Activated CD4-positive, alpha-beta T cell treated with anti-CD3 and anti-CD28 coated beads for 36 hours (primary cell): ENCODE data around the gene MAPKAPK3. TPM values are rescaled to one million over a fixed set of nuclear protein-coding genes. Genes with fewer than 3 reads are reported as not detected.

Experiments used
- ATAC-seq: fragments of 200-7000 bp; cut with Tn5 transposase; one replicate; pipeline ENCODE4 v1.10.0; 2021; ENCODE audit warnings: mild to moderate bottlenecking, moderate library complexity
- CTCF ChIA-PET: fragments of 350-600 bp; sonication (Branson Sonifier 250); formaldehyde crosslinking; loops from one replicate; lab custom pipeline; 2021; ENCODE audit warnings: antibody characterized with exemption; lab: Charles Lee
- POLR2A ChIA-PET: fragments of 350-600 bp; sonication (Branson Sonifier 250); formaldehyde crosslinking; loops from one replicate; lab custom pipeline; 2021; ENCODE audit warnings: antibody characterized with exemption, inconsistent platforms; lab: Charles Lee
- DNase-seq: peaks from one replicate; pipeline ENCODE4 v3.0.0-alpha.2; 2020
- H3K27ac Mint-ChIP-seq: one replicate; pipeline ENCODE4 v1.8.0; 2021; ENCODE audit warnings: mixed read lengths
- H3K27me3 Mint-ChIP-seq: one replicate; pipeline ENCODE4 v1.8.0; 2021; ENCODE audit warnings: mixed read lengths
- H3K36me3 Mint-ChIP-seq: one replicate; pipeline ENCODE4 v1.8.0; 2021; ENCODE audit warnings: low read depth, mixed read lengths
- H3K4me1 Mint-ChIP-seq: one replicate; pipeline ENCODE4 v1.8.0; 2021; ENCODE audit warnings: mixed read lengths
- H3K4me3 Mint-ChIP-seq: one replicate; pipeline ENCODE4 v1.8.0; 2021; ENCODE audit warnings: mild to moderate bottlenecking, moderate library complexity, mixed read lengths
- H3K9me3 Mint-ChIP-seq: one replicate; pipeline ENCODE4 v1.8.0; 2021; ENCODE audit warnings: low read depth, mixed read lengths
- intact Hi-C, 2 experiments: fragments of 100-400 bp; cut with DNase I in 1 of 2; cut with micrococcal nuclease in 1 of 2; formaldehyde crosslinking; loops; one replicate each; pipeline versions ENCODE4 v1.14.2 to v1.15.1; 2022 to 2024; cut with DNase I, micrococcal nuclease
- total RNA-seq, 2 experiments: library from RNA; stranded (reverse); gene quantifications; one replicate each; pipeline ENCODE4 v1.2.3, GENCODE V29; 2021

The MAPKAPK3 gene
- 100 to 1,000 TPM; 178 to 218 TPM for total RNA-seq

- Mint-ChIP-seq H3K27me3 (no peaks in the 10 kb centered on the region), H3K27ac (peak within 1 kb of the TSS; percentile 96), H3K9me3 (no peaks in the 10 kb centered on the region), H3K36me3 (peaks cover 71% of the 10 kb centered on the region), H3K4me1 (peaks cover 66% of the 10 kb centered on the region), H3K4me3 (peak within 1 kb of the TSS; percentile 96)
- ChIA-PET POLR2A (interaction anchor here (0.6 to 13.7 kb wide), 8 partner anchors 15 to 308 kb away, joined by 3 to 267 read pairs (median 8); partner anchors contain the start of genes C3orf18 and HEMK1), CTCF (interaction anchor here (0.7 to 25.3 kb wide), 19 partner anchors 9 to 772 kb away, joined by 3 to 647 read pairs (median 9); partner anchors contain the start of genes C3orf18, DOCK3, HEMK1 and MANF)
- peak; percentile 60 for DNase-seq
- intact Hi-C loops: loop anchor here (2.0 to 10.0 kb wide), 7 partner anchors 270 to 1658 kb away; partner anchors contain the start of genes HYAL3 (in 1 of the 2), MANF (in 1 of the 2), NAA80 (in 1 of the 2) and PARP3 (in 1 of the 2)
- peak; percentile 0 for ATAC-seq
Observed at GRCh38 chr3:50617096-50617791, at the start of gene MAPKAPK3. Gene MAPKAPK3 (plus strand): TSS chr3:50617151. CDS start chr3:50617566, 415 bp downstream.

- H3K4me3 Mint-ChIP-seq: peak within 1 kb of the TSS; percentile 100
- no peaks in the 10 kb centered on the region for H3K27me3 Mint-ChIP-seq
- peak; percentile 80 for ATAC-seq
- H3K36me3 Mint-ChIP-seq: peaks cover 35% of the 10 kb centered on the region
- intact Hi-C loops: loop anchor here (1.0 to 5.0 kb wide), 5 partner anchors 202 to 1490 kb away; partner anchors contain the start of genes MANF (in 2 of the 2), CYB561D2 (in 1 of the 2), DUSP7 (in 1 of the 2) and GNAI2 (in 1 of the 2)
- peak within 1 kb of the TSS; percentile 99 for H3K27ac Mint-ChIP-seq
- POLR2A ChIA-PET: interaction anchor here (0.5 to 10.4 kb wide), 12 partner anchors 14 to 1374 kb away, joined by 3 to 267 read pairs (median 4); partner anchors contain the start of genes CISH, HYAL3, MAPKAPK3 and NAA80
- no peaks in the 10 kb centered on the region for H3K9me3 Mint-ChIP-seq
- peak; percentile 98 for DNase-seq
- H3K4me1 Mint-ChIP-seq: peaks cover 51% of the 10 kb centered on the region
- CTCF ChIA-PET: interaction anchor here (0.7 to 19.8 kb wide), 10 partner anchors 16 to 321 kb away, joined by 3 to 647 read pairs (median 4); partner anchors contain the start of genes CISH, CYB561D2, MAPKAPK3 and NPRL2
Observed at GRCh38 chr3:50567386-50568167, 49.4 kb upstream of the MAPKAPK3 start, which contains the start of gene C3orf18. Gene C3orf18 (minus strand): TSS chr3:50567747. CDS start chr3:50565699, 2,048 bp downstream.

GRCh38 chr3:50568947-50569749 is 47.8 kb upstream of the MAPKAPK3 start, which contains the start of gene HEMK1:
Gene HEMK1 (plus strand): TSS chr3:50569522. CDS start chr3:50571105, 1,583 bp downstream.
- no peaks in the 10 kb centered on the region for H3K9me3 Mint-ChIP-seq
- peak; percentile 33 for ATAC-seq
- peak within 1 kb of the TSS; percentile 99 for H3K27ac Mint-ChIP-seq
- H3K36me3 Mint-ChIP-seq: peaks cover 50% of the 10 kb centered on the region
- peak; percentile 98 for DNase-seq
- intact Hi-C loops: loop anchor here (1.0 to 5.0 kb wide), 14 partner anchors 21 to 1488 kb away; partner anchors contain the start of genes CYB561D2 (in 2 of the 2), MANF (in 2 of the 2), NPRL2 (in 2 of the 2) and CISH (in 1 of the 2)
- POLR2A ChIA-PET: interaction anchor here (0.6 to 10.9 kb wide), 8 partner anchors 20 to 816 kb away, joined by 3 to 267 read pairs (median 6); partner anchors contain the start of genes CISH, CYB561D2, MANF and MAPKAPK3
- H3K4me3 Mint-ChIP-seq: peak within 1 kb of the TSS; percentile 100
- H3K27me3 Mint-ChIP-seq: no peaks in the 10 kb centered on the region
- CTCF ChIA-PET: interaction anchor here (0.6 to 19.8 kb wide), 10 partner anchors 9 to 1102 kb away, joined by 3 to 647 read pairs (median 4); partner anchors contain the start of genes CISH and MAPKAPK3
- peaks cover 59% of the 10 kb centered on the region for H3K4me1 Mint-ChIP-seq

GRCh38 chr3:50570508-50571279 is 46.3 kb upstream of the MAPKAPK3 start:
- Mint-ChIP-seq H3K36me3 (peaks cover 64% of the 10 kb centered on the region), H3K27ac (peak overlapping the region; percentile 97), H3K4me3 (peak overlapping the region; percentile 100), H3K27me3 (no peaks in the 10 kb centered on the region), H3K9me3 (no peaks in the 10 kb centered on the region), H3K4me1 (peaks cover 71% of the 10 kb centered on the region)
- ChIA-PET CTCF (interaction anchor here (0.7 to 19.8 kb wide), 10 partner anchors 10 to 102 kb away, joined by 3 to 647 read pairs (median 3); partner anchors contain the start of genes CISH and MAPKAPK3), POLR2A (interaction anchor here (1.5 to 10.9 kb wide), 4 partner anchors 19 to 233 kb away, joined by 5 to 267 read pairs (median 236); partner anchors contain the start of genes CISH and MAPKAPK3)
- no peak for DNase-seq
- no peak for ATAC-seq
- intact Hi-C loops: loop anchor here in 1 of 2 experiments (5.0 kb wide), 1 partner anchor 402 kb away; no protein-coding TSS in a partner anchor

- Mint-ChIP-seq H3K27ac (peak overlapping the region; percentile 97), H3K9me3 (no peaks in the 10 kb centered on the region), H3K4me1 (peaks cover 69% of the 10 kb centered on the region), H3K4me3 (peak overlapping the region; percentile 100), H3K27me3 (no peaks in the 10 kb centered on the region), H3K36me3 (peaks cover 72% of the 10 kb centered on the region)
- POLR2A ChIA-PET: interaction anchor here (1.5 to 10.9 kb wide), 4 partner anchors 18 to 234 kb away, joined by 5 to 267 read pairs (median 236); partner anchors contain the start of genes CISH and MAPKAPK3
- no peak for ATAC-seq
- no peak for DNase-seq
- intact Hi-C loops: loop anchor here in 1 of 2 experiments (5.0 kb wide), 1 partner anchor 401 kb away; no protein-coding TSS in a partner anchor
- CTCF ChIA-PET: interaction anchor here (0.7 to 19.8 kb wide), 7 partner anchors 10 to 102 kb away, joined by 3 to 647 read pairs (median 3); partner anchors contain the start of genes CISH and MAPKAPK3
Observed at GRCh38 chr3:50571486-50571885, 45.5 kb upstream of the MAPKAPK3 start.

- CTCF ChIA-PET: interaction anchor here (0.6 to 19.8 kb wide), 13 partner anchors 9 to 370 kb away, joined by 3 to 647 read pairs (median 5); partner anchors contain the start of genes CISH and MAPKAPK3
- intact Hi-C loops: loop anchor here (1.0 to 5.0 kb wide), 5 partner anchors 42 to 813 kb away; partner anchors contain the start of genes DOCK3 (in 1 of the 2) and MANF (in 1 of the 2)
- peak; percentile 90 for DNase-seq
Observed at GRCh38 chr3:50572158-50572557, 44.8 kb upstream of the MAPKAPK3 start.

GRCh38 chr3:50572801-50573371 is 44.1 kb upstream of the MAPKAPK3 start:
- DNase-seq (peak; percentile 74), ATAC-seq (peak; percentile 7)
- POLR2A ChIA-PET: interaction anchor here (0.7 to 10.9 kb wide), 4 partner anchors 16 to 222 kb away, joined by 3 to 267 read pairs (median 236); partner anchors contain the start of genes CISH, CYB561D2, MAPKAPK3 and NPRL2
- peak overlapping the region; percentile 100 for H3K4me3 Mint-ChIP-seq
- intact Hi-C loops: loop anchor here (1.0 to 5.0 kb wide), 7 partner anchors 15 to 812 kb away; partner anchors contain the start of genes DOCK3 (in 1 of the 2) and MANF (in 1 of the 2)
- H3K36me3 Mint-ChIP-seq: peaks cover 83% of the 10 kb centered on the region
- H3K27ac Mint-ChIP-seq: peak overlapping the region; percentile 97
- no peaks in the 10 kb centered on the region for H3K27me3 Mint-ChIP-seq
- CTCF ChIA-PET: interaction anchor here (0.6 to 19.8 kb wide), 13 partner anchors 8 to 817 kb away, joined by 3 to 647 read pairs (median 5); partner anchors contain the start of genes CISH and MAPKAPK3
- H3K9me3 Mint-ChIP-seq: no peaks in the 10 kb centered on the region
- H3K4me1 Mint-ChIP-seq: peaks cover 64% of the 10 kb centered on the region

More at GRCh38 chr3:50572158-50572557, 44.8 kb upstream of the MAPKAPK3 start:
- Mint-ChIP-seq H3K36me3 (peaks cover 78% of the 10 kb centered on the region), H3K4me1 (peaks cover 67% of the 10 kb centered on the region), H3K27me3 (no peaks in the 10 kb centered on the region), H3K4me3 (peak overlapping the region; percentile 100), H3K27ac (peak overlapping the region; percentile 97), H3K9me3 (no peaks in the 10 kb centered on the region)
- POLR2A ChIA-PET: interaction anchor here (1.5 to 10.9 kb wide), 4 partner anchors 17 to 235 kb away, joined by 5 to 267 read pairs (median 236); partner anchors contain the start of genes CISH and MAPKAPK3
- ATAC-seq: peak; percentile 24
